H1 (cell line): ENCODE measurements around the gene ANAPC10. TPM values are rescaled to one million over a fixed set of nuclear protein-coding genes. Genes with fewer than 3 reads are reported as not detected.

Experiments used
- CTCF ChIA-PET: fragments of 300-600 bp; sonication (Branson Sonifier 250); formaldehyde crosslinking; loops from one replicate; lab custom pipeline; 2021; ENCODE audit not compliant: partially characterized antibody; lab: Charles Lee
- POLR2A ChIA-PET: fragments of 300-600 bp; sonication (Branson Sonifier 250); formaldehyde crosslinking; loops from one replicate; lab custom pipeline; 2021; ENCODE audit warnings: inconsistent platforms; ENCODE audit not compliant: partially characterized antibody; lab: Charles Lee
- DNase-seq, 2 experiments: peaks; one replicate each; pipeline versions ENCODE4 v3.0.0 to v3.0.0-alpha.2; 2010 to 2022; ENCODE audit warnings: low spot score in 2 of 2, low read depth in 1 of 2, mixed read lengths in 1 of 2
- FAIRE-seq: peaks from 2 replicates; lab custom pipeline; 2011; peaks lifted over from hg19 to GRCh38; lab: Jason Lieb, UNC
- H2AFZ ChIP-seq: 2 replicates; pipeline ENCODE4 v1.8.1; 2012; ENCODE audit warnings: low read length, inconsistent platforms
- H2AK5ac ChIP-seq: 2 replicates; pipeline ENCODE4 v1.6.1; 2013; ENCODE audit warnings: low read depth, low read length
- H2BK120ac ChIP-seq: replicated peaks from 2 replicates; pipeline ENCODE3; 2013; ENCODE audit warnings: low read depth, low read length, inconsistent platforms
- H2BK12ac ChIP-seq: 2 replicates; pipeline ENCODE4 v1.6.1; 2013; ENCODE audit warnings: low read depth, low read length
- H2BK15ac ChIP-seq: 2 replicates; pipeline ENCODE4 v1.6.1; 2013; ENCODE audit warnings: low read length
- H2BK20ac ChIP-seq: 2 replicates; pipeline ENCODE4 v1.6.1; 2013; ENCODE audit warnings: low read length
- H2BK5ac ChIP-seq: 2 replicates; pipeline ENCODE4 v1.6.1; 2013; ENCODE audit warnings: low read depth, low read length
- H3K14ac ChIP-seq: 2 replicates; pipeline ENCODE4 v1.6.1; 2013; ENCODE audit warnings: inconsistent platforms; ENCODE audit not compliant: insufficient read length
- H3K18ac ChIP-seq: 2 replicates; pipeline ENCODE4 v1.6.1; 2013; ENCODE audit warnings: low read length; ENCODE audit errors: extremely low read depth
- H3K23ac ChIP-seq: 2 replicates; pipeline ENCODE4 v1.6.1; 2013; ENCODE audit warnings: inconsistent platforms; ENCODE audit not compliant: insufficient read length
- H3K23me2 ChIP-seq: 2 replicates; pipeline ENCODE4 v1.6.1; 2013; ENCODE audit warnings: low read depth, low read length
- H3K27ac ChIP-seq: 2 replicates; pipeline ENCODE4 v1.6.1; 2011; ENCODE audit warnings: low read depth, low read length, inconsistent platforms
- H3K27me3 ChIP-seq, 4 experiments: replicated peaks in 1 of 4; 1 replicate in 1 of 4; 2 replicates in 3 of 4; pipeline versions ENCODE4 v1.6.1 to v1.8.1; 2011 to 2013; ENCODE audit warnings: low read length in 3 of 4, mild to moderate bottlenecking in 3 of 4, inconsistent platforms in 2 of 4, mixed read lengths in 2 of 4, moderate library complexity in 1 of 4; ENCODE audit not compliant: control insufficient read depth in 3 of 4, insufficient read depth in 3 of 4; ENCODE audit errors: extremely low read depth in 1 of 4
- H3K36me3 ChIP-seq, 4 experiments: 2 replicates each; pipeline versions ENCODE4 v1.6.1 to v1.8.1; 2011 to 2013; ENCODE audit warnings: mild to moderate bottlenecking in 4 of 4, low read length in 3 of 4, moderate library complexity in 2 of 4, control low read depth in 1 of 4, inconsistent platforms in 1 of 4; ENCODE audit not compliant: insufficient read depth in 4 of 4, control insufficient read depth in 2 of 4
- H3K4ac ChIP-seq: replicated peaks from 2 replicates; pipeline ENCODE3; 2013; ENCODE audit warnings: low read length, low read depth, mixed read lengths, inconsistent platforms; ENCODE audit not compliant: insufficient read length
- H3K4me1 ChIP-seq, 4 experiments: replicated peaks in 1 of 4; 1 replicate in 1 of 4; 2 replicates in 3 of 4; pipeline versions ENCODE4 v1.6.1 to v1.8.1; 2011 to 2013; ENCODE audit warnings: low read length in 3 of 4, inconsistent platforms in 2 of 4, mixed read lengths in 1 of 4; ENCODE audit not compliant: insufficient read depth in 4 of 4, control insufficient read depth in 3 of 4
- H3K4me2 ChIP-seq, 2 experiments: 2 replicates each; pipeline versions ENCODE4 v1.6.1 to v1.8.1; 2011 to 2013; ENCODE audit warnings: low read depth in 2 of 2, low read length in 2 of 2, control low read depth in 1 of 2, inconsistent platforms in 1 of 2, mild to moderate bottlenecking in 1 of 2; ENCODE audit not compliant: insufficient read depth in 1 of 2
- H3K4me3 ChIP-seq, 4 experiments: fragments of 200-600, 300-600 bp in 1 of 4; sonication (generic), shearing (Covaris generic), sonication (Bioruptor Twin) in 1 of 4; 2 replicates each; pipeline versions ENCODE4 v1.5.1 to v1.8.1; 2011 to 2016; ENCODE audit warnings: low read length in 4 of 4, low read depth in 3 of 4, control low read depth in 2 of 4, inconsistent platforms in 2 of 4, mild to moderate bottlenecking in 2 of 4, mixed read lengths in 1 of 4, moderate library complexity in 1 of 4; ENCODE audit not compliant: insufficient read depth in 2 of 4; ENCODE audit errors: extremely low read depth in 1 of 4
- H3K56ac ChIP-seq: replicated peaks from 2 replicates; pipeline ENCODE3; 2013; ENCODE audit warnings: low read depth, mild to moderate bottlenecking, mixed read lengths, low read length, inconsistent platforms; ENCODE audit not compliant: insufficient read length
- H3K79me1 ChIP-seq: 2 replicates; pipeline ENCODE4 v1.6.1; 2013; ENCODE audit warnings: low read depth, low read length, control low read depth
- H3K79me2 ChIP-seq, 2 experiments: 2 replicates each; pipeline versions ENCODE4 v1.6.1 to v1.8.1; 2012 to 2013; ENCODE audit warnings: low read length in 2 of 2, mild to moderate bottlenecking in 2 of 2, inconsistent platforms in 1 of 2; ENCODE audit not compliant: insufficient read depth in 2 of 2, control insufficient read depth in 1 of 2
- H3K9ac ChIP-seq, 4 experiments: replicated peaks in 1 of 4; 1 replicate in 1 of 4; 2 replicates in 3 of 4; pipeline versions ENCODE4 v1.6.1 to v1.8.1; 2011 to 2013; ENCODE audit warnings: low read depth in 3 of 4, low read length in 3 of 4, control low read depth in 2 of 4, mild to moderate bottlenecking in 2 of 4, moderate library complexity in 2 of 4, inconsistent platforms in 1 of 4; ENCODE audit errors: extremely low read depth in 1 of 4
- H3K9me3 ChIP-seq, 2 experiments: 2 replicates each; pipeline versions ENCODE4 v1.6.1 to v1.8.1; 2012 to 2013; ENCODE audit warnings: mild to moderate bottlenecking in 2 of 2, moderate library complexity in 2 of 2, control low read depth in 1 of 2, inconsistent platforms in 1 of 2, low read depth in 1 of 2, low read length in 1 of 2, mixed read lengths in 1 of 2; ENCODE audit not compliant: insufficient read depth in 2 of 2
- H4K20me1 ChIP-seq, 2 experiments: replicated peaks in 1 of 2; 2 replicates each; pipeline versions ENCODE3 to v1.8.1; 2011 to 2013; ENCODE audit warnings: inconsistent platforms in 2 of 2, low read length in 2 of 2, mild to moderate bottlenecking in 1 of 2; ENCODE audit not compliant: insufficient read depth in 2 of 2, control insufficient read depth in 1 of 2
- H4K5ac ChIP-seq: 2 replicates; pipeline ENCODE4 v1.6.1; 2013; ENCODE audit warnings: low read length, low read depth, mixed read lengths, inconsistent platforms; ENCODE audit not compliant: insufficient read length
- H4K8ac ChIP-seq: 2 replicates; pipeline ENCODE4 v1.8.0; 2013; ENCODE audit warnings: mild to moderate bottlenecking, moderate library complexity, low read length, inconsistent platforms; ENCODE audit not compliant: insufficient read depth; ENCODE audit errors: extremely low read depth
- H4K91ac ChIP-seq: replicated peaks from 2 replicates; pipeline ENCODE3; 2013; ENCODE audit warnings: low read length, mixed read lengths, inconsistent platforms; ENCODE audit not compliant: insufficient read length
- CHD1 ChIP-seq: IDR thresholded peaks from 2 replicates; pipeline ENCODE4 v1.6.1; 2012; ENCODE audit warnings: low read depth, low read length, improper control_type of control experiment
- CTCF ChIP-seq, 3 experiments: IDR thresholded peaks; 1 replicate in 2 of 3; 2 replicates in 1 of 3; pipeline versions ENCODE4 v1.5.1 to v1.6.1; 2011; ENCODE audit warnings: low read length in 3 of 3, mild to moderate bottlenecking in 3 of 3, inconsistent platforms in 2 of 3, low read depth in 1 of 3, moderate library complexity in 1 of 3; ENCODE audit not compliant: insufficient read depth in 1 of 3; ENCODE audit errors: control extremely low read depth in 1 of 3
- EP300 ChIP-seq, 2 experiments: IDR thresholded peaks; 1 replicate in 1 of 2; 2 replicates in 1 of 2; pipeline ENCODE4 v1.6.1; 2011 to 2012; ENCODE audit warnings: low read depth in 2 of 2, low read length in 2 of 2, mild to moderate bottlenecking in 2 of 2, borderline replicate concordance in 1 of 2, inconsistent platforms in 1 of 2, moderate library complexity in 1 of 2
- POU5F1 ChIP-seq: IDR thresholded peaks from 2 replicates; pipeline ENCODE4 v1.6.1; 2011; ENCODE audit warnings: low read depth, mild to moderate bottlenecking, low read length, moderate library complexity
- SIN3A ChIP-seq, 2 experiments: IDR thresholded peaks in 1 of 2; conservative IDR thresholded peaks in 1 of 2; 2 replicates each; pipeline ENCODE4 v1.6.1; 2011 to 2012; ENCODE audit warnings: low read length in 2 of 2, improper control_type of control experiment in 1 of 2, low read depth in 1 of 2, mild to moderate bottlenecking in 1 of 2
- SUZ12 ChIP-seq: fragments of 200-600 bp; sonication (generic); IDR thresholded peaks from 2 replicates; pipeline ENCODE4 v1.6.1; 2012; ENCODE audit warnings: mild to moderate bottlenecking, inconsistent platforms, low read length, moderate library complexity, mixed read lengths
- TAF1 ChIP-seq: IDR thresholded peaks from 2 replicates; pipeline ENCODE4 v1.6.1; 2011; ENCODE audit warnings: mild to moderate bottlenecking, low read depth, low read length
- WGBS, 2 experiments: shearing (Covaris generic) in 1 of 2; methylation state at CpG; one replicate each; pipeline versions ENCODE4 v1.1.6 to v1.1.7; 2013 to 2015; ENCODE audit warnings: low lambda C conversion rate in 2 of 2, mixed read lengths in 2 of 2, inconsistent platforms in 1 of 2, low coverage in 1 of 2, missing lambda C conversion rate in 1 of 2; ENCODE audit not compliant: insufficient replicate concordance in 2 of 2, insufficient coverage in 1 of 2, insufficient read length in 1 of 2; ENCODE audit errors: extremely low coverage in 1 of 2, missing lambda C conversion rate in 1 of 2; 5-methylcytosine and 5-hydroxymethylcytosine counted together
- polyA plus RNA-seq, 7 experiments: library from polyadenylated mRNA; depleted of rRNA in 3 of 7; stranded (reverse) in 5 of 7; unstranded in 2 of 7; fragments of >200 nt in 5 of 7; fragments of 200-250 nt in 2 of 7; gene quantifications; 1 replicate in 5 of 7; 2 replicates in 1 of 7; 4 replicates in 1 of 7; pipeline versions ENCODE4 v1.2.1 to v1.2.3, GENCODE V29; 2011 to 2013; ENCODE audit warnings: missing spikeins in 2 of 7, mixed read lengths in 2 of 7
- total RNA-seq: library from RNA; stranded (reverse); fragmentation: NEBNext Ultra II Directional; extraction: Animal tissue kit (Norgen Biotek cat#: 25700); gene quantifications from 2 replicates; pipeline ENCODE4 v1.2.1, GENCODE V29; 2021

Gene ANAPC10
- total and polyA plus RNA-seq, 2 of the 8 experiments (the other 6 are each of a cell fraction or from before 2014, with no cell fraction given), result 17.6 to 23.3 TPM

GRCh38 chr4:144969821-144970220, 128.2 kb downstream of the ANAPC10 start:
- no peak overlapping the region for H2AFZ ChIP-seq
- WGBS, 2 experiments, result 91% methylated on average over 2 of the region's 2 CpGs; no CpG with 5 or more reads in 1 of the 2 experiments
- no peak overlapping the region for H2BK15ac ChIP-seq
- FAIRE-seq, result no peak
- no peak overlapping the region for H3K18ac ChIP-seq
- H3K36me3 ChIP-seq, result no peaks in the 10 kb centered on the region
- no peaks in the 10 kb centered on the region for H3K4me1 ChIP-seq
- no peak overlapping the region for H2BK5ac ChIP-seq
- H4K5ac ChIP-seq, result no peak overlapping the region
- ChIA-PET POLR2A (no interaction called here), CTCF (no interaction called here)
- H3K27me3 ChIP-seq, result no peaks in the 10 kb centered on the region
- no peak for TF ChIP-seq POU5F1
- TF ChIP-seq EP300 (IDR thresholded peaks at IDR 0.05; ENCODE audit: borderline replicate concordance in 1 of 2, low read depth in 2 of 2, low read length in 2 of 2), result no peak
- no peak for TF ChIP-seq SUZ12
- TF ChIP-seq CHD1, result no peak
- no peak for TF ChIP-seq SIN3A (conservative IDR thresholded peaks at IDR 0.05 in 1 of 2, IDR thresholded peaks at IDR 0.05 in 1 of 2; ENCODE audit: low read depth in 1 of 2, low read length in 2 of 2)
- TF ChIP-seq CTCF (IDR thresholded peaks at IDR 0.05; ENCODE audit: control extremely low read depth in 1 of 3, insufficient read depth in 1 of 3, low read depth in 1 of 3, low read length in 3 of 3), result no peak
- TF ChIP-seq TAF1, result no peak
- H3K9ac ChIP-seq, result no peak overlapping the region
- H3K4me3 ChIP-seq, result no peak overlapping the region
- H3K4me2 ChIP-seq, result no peak overlapping the region
- H4K8ac ChIP-seq, result no peak overlapping the region
- H3K23ac ChIP-seq, result no peak overlapping the region
- no peak overlapping the region for H3K14ac ChIP-seq
- no peaks in the 10 kb centered on the region for H3K79me1 ChIP-seq
- no peaks in the 10 kb centered on the region for H3K23me2 ChIP-seq
- no peaks in the 10 kb centered on the region for H4K20me1 ChIP-seq
- no peak overlapping the region for H4K91ac ChIP-seq
- no peaks in the 10 kb centered on the region for H3K79me2 ChIP-seq
- H2AK5ac ChIP-seq, result no peak overlapping the region
- no peak overlapping the region for H2BK20ac ChIP-seq
- no peak for DNase-seq
- no peak overlapping the region for H2BK12ac ChIP-seq
- H3K27ac ChIP-seq, result no peak overlapping the region
- no peak overlapping the region for H3K56ac ChIP-seq
- H2BK120ac ChIP-seq, result no peak overlapping the region
- no peak overlapping the region for H3K4ac ChIP-seq
- H3K9me3 ChIP-seq, result no peaks in the 10 kb centered on the region
